HepG2 (cell line): ENCODE data around the gene AIFM1. TPM values are rescaled to one million over a fixed set of nuclear protein-coding genes. Genes with fewer than 3 reads are reported as not detected.

Source experiments
- ASH2L ChIP-seq: fragments of 300-600, 200-600 bp; sonication (generic); IDR thresholded peaks from 2 replicates; pipeline ENCODE4 v1.7.0; 2017; ENCODE audit warnings: low read depth, mild to moderate bottlenecking, moderate library complexity, mixed read lengths, low read length; ENCODE audit not compliant: insufficient read length
- FOSL1 ChIP-seq: sonication (generic); formaldehyde crosslinking; IDR thresholded peaks from 2 replicates; pipeline ENCODE4 v1.9.0; 2021; ENCODE audit warnings: missing genetic modification reagents, borderline replicate concordance
- HNF4G ChIP-seq, 2 experiments: sonication (generic) in 1 of 2; formaldehyde crosslinking in 1 of 2; IDR thresholded peaks; 2 replicates each; pipeline versions ENCODE4 v1.4.0 to v1.6.1; 2011 to 2020; ENCODE audit warnings: borderline replicate concordance in 2 of 2, low read depth in 2 of 2, mild to moderate bottlenecking in 2 of 2, low read length in 1 of 2, missing genetic modification reagents in 1 of 2, moderate library complexity in 1 of 2
- HNRNPK ChIP-seq: fragments of 200-400 bp; formaldehyde crosslinking; IDR thresholded peaks from 2 replicates; pipeline ENCODE4 v1.6.1; 2018; ENCODE audit warnings: low read length, low read depth, moderate library complexity, mild to moderate bottlenecking; ENCODE audit not compliant: poor library complexity, severe bottlenecking
- IRF2 ChIP-seq: IDR thresholded peaks from 2 replicates; pipeline ENCODE4 v1.6.1; 2018; ENCODE audit warnings: missing genetic modification reagents, missing compliant biosample characterization
- NPAS2 ChIP-seq: sonication (generic); formaldehyde crosslinking; IDR thresholded peaks from 2 replicates; pipeline ENCODE4 v1.8.0; 2022; ENCODE audit warnings: mild to moderate bottlenecking, missing genetic modification reagents, borderline replicate concordance
- PLRG1 ChIP-seq: fragments of 450-650 bp; conservative IDR thresholded peaks from 2 replicates; pipeline ENCODE4 v1.6.1; 2016
- RFXANK ChIP-seq: IDR thresholded peaks from 2 replicates; pipeline ENCODE4 v1.6.1; 2016
- SOX6 ChIP-seq, 2 experiments: fragments of 450-650 bp in 1 of 2; sonication (generic) in 1 of 2; formaldehyde crosslinking in 1 of 2; IDR thresholded peaks; 2 replicates each; pipeline versions ENCODE4 v1.4.0 to v1.6.1; 2017 to 2020; ENCODE audit warnings: antibody characterized with exemption in 1 of 2, mild to moderate bottlenecking in 1 of 2, missing genetic modification reagents in 1 of 2
- SP1 ChIP-seq, 2 experiments: fragments of 450-650 bp in 1 of 2; sonication (generic) in 1 of 2; formaldehyde crosslinking in 1 of 2; IDR thresholded peaks; 2 replicates each; pipeline versions ENCODE4 v1.4.0 to v1.6.1; 2016 to 2020; ENCODE audit warnings: missing genetic modification reagents in 1 of 2
- SUZ12 ChIP-seq: fragments of 150-350 bp; IDR thresholded peaks from 2 replicates; pipeline ENCODE4 v1.6.1; 2014; ENCODE audit warnings: low read depth, low read length
- THYN1 ChIP-seq: sonication (generic); formaldehyde crosslinking; IDR thresholded peaks from 2 replicates; pipeline ENCODE4 v1.8.1; 2023; ENCODE audit warnings: low read depth, mild to moderate bottlenecking, moderate library complexity, missing genetic modification reagents, borderline replicate concordance
- ZFP90 ChIP-seq: sonication (generic); formaldehyde crosslinking; IDR thresholded peaks from 2 replicates; pipeline ENCODE4 v1.8.0; 2022; ENCODE audit warnings: missing genetic modification reagents, mild to moderate bottlenecking, inconsistent platforms, borderline replicate concordance
- ZKSCAN8 ChIP-seq: IDR thresholded peaks from 2 replicates; pipeline ENCODE4 v1.6.1; 2016; ENCODE audit warnings: borderline replicate concordance, missing genetic modification reagents, missing compliant biosample characterization
- ZNF138 ChIP-seq: sonication (generic); formaldehyde crosslinking; IDR thresholded peaks from 2 replicates; pipeline ENCODE4 v1.5.0; 2020; ENCODE audit warnings: mild to moderate bottlenecking, low read depth, missing genetic modification reagents
- ZNF776 ChIP-seq: sonication (generic); formaldehyde crosslinking; IDR thresholded peaks from 2 replicates; pipeline ENCODE4 v1.4.0; 2020; ENCODE audit warnings: mild to moderate bottlenecking, missing genetic modification reagents
- ZNF816 ChIP-seq: sonication (generic); formaldehyde crosslinking; IDR thresholded peaks from 2 replicates; pipeline ENCODE4 v1.8.0; 2022; ENCODE audit warnings: missing genetic modification reagents, mild to moderate bottlenecking, borderline replicate concordance
- polyA plus RNA-seq, 8 experiments: library from polyadenylated mRNA; depleted of rRNA in 3 of 8; stranded (reverse) in 7 of 8; unstranded in 1 of 8; fragments of >200 nt; fragmentation: Illumina TruSeq in 4 of 8; extraction: Trizol in 4 of 8; gene quantifications; 2 replicates each; pipeline versions ENCODE4 v1.2.1 to v1.2.3, GENCODE V29; 2011 to 2016; ENCODE audit warnings: low read depth in 4 of 8, missing spikeins in 1 of 8, mixed read lengths in 1 of 8; ENCODE audit not compliant: insufficient read depth in 1 of 8
- total RNA-seq, 5 experiments: library from RNA; depleted of rRNA; stranded (reverse); fragments of >200 nt; fragmentation: Illumina TruSeq; extraction: Trizol; gene quantifications; 2 replicates each; pipeline ENCODE4 v1.2.3, GENCODE V29; 2016; ENCODE audit warnings: low read depth in 1 of 5
- TF ChIP-seq, protein P1 (sequence below): sonication (generic); formaldehyde crosslinking; IDR thresholded peaks from 2 replicates; pipeline ENCODE4 v1.8.0; 2022; ENCODE audit warnings: mild to moderate bottlenecking, missing genetic modification reagents, moderate library complexity
- TF ChIP-seq, protein P2 (sequence below): sonication (generic); formaldehyde crosslinking; conservative IDR thresholded peaks from 2 replicates; pipeline ENCODE4 v1.8.0; 2022; ENCODE audit warnings: missing genetic modification reagents
- TF ChIP-seq, protein P3 (sequence below): sonication (generic); formaldehyde crosslinking; IDR thresholded peaks from 2 replicates; pipeline ENCODE4 v1.4.0; 2020; ENCODE audit warnings: missing genetic modification reagents
- TF ChIP-seq, protein P4 (sequence below): IDR thresholded peaks from 2 replicates; pipeline ENCODE4 v1.6.1; 2012; ENCODE audit warnings: low read length, improper control_type of control experiment

The AIFM1 gene
- total and polyA plus RNA-seq, 2 of the 13 experiments (the other 11 are each of a cell fraction or from before 2014, with no cell fraction given) = 42.8 to 46.9 TPM

DNA sequence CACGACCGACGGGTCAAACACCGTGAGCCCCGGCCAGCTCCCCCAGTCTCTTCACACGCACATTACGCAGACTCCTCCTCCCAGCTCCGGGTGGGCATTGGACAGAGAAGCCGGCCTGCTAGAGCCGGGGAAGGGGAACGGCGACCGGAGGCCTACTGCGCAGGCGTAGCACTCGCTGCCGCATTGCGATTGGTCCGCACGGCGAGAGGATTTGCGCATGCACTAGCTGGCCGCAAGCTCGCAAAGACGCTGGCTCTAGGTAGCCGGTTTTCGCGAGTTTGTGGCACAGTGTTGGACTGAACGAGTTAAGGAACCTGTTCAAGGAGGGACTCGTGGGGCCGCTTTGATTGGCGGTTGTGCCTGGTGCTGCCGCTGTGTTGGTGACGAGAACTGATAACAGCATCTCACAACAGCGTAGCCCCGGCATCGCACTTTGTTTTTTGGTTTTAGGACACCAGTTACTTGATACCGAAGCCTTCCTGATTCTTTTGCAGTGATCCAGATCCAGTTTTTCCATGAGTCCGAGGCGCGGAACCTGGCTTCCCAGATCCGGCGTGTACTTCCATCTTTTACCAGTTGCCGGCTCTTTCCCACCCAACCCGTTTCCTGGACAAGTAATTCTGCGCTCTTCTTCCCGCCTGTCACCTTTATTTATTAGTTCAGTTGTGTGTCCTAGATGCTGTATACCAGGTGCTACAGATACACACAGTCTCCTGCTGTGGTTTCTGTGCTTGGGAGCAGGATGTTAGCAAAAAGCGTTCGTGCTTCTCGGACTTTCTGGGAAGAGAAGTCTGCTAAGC, at the start of gene AIFM1 (continued):
- TF ChIP-seq, protein P1, sequence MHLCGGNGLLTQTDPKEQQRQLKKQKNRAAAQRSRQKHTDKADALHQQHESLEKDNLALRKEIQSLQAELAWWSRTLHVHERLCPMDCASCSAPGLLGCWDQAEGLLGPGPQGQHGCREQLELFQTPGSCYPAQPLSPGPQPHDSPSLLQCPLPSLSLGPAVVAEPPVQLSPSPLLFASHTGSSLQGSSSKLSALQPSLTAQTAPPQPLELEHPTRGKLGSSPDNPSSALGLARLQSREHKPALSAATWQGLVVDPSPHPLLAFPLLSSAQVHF (CRISPR knock-in tag) = no peak
- TF ChIP-seq RFXANK (CRISPR knock-in tag) = no peak
- TF ChIP-seq ZNF776 (CRISPR knock-in tag) = no peak
- no peak for TF ChIP-seq NPAS2 (CRISPR knock-in tag)
- no peak for TF ChIP-seq SP1 (IDR thresholded peaks at IDR 0.05)
- no peak for TF ChIP-seq SP1 (CRISPR knock-in tag; IDR thresholded peaks at IDR 0.05)
- TF ChIP-seq ZFP90 (CRISPR knock-in tag) = no peak
- TF ChIP-seq SOX6 (IDR thresholded peaks at IDR 0.05) = no peak
- TF ChIP-seq SOX6 (CRISPR knock-in tag; IDR thresholded peaks at IDR 0.05) = peak; percentile 33; the same call in 1 of the 2 replicates
- TF ChIP-seq ZKSCAN8 (CRISPR knock-in tag) = no peak
- TF ChIP-seq, protein P2, sequence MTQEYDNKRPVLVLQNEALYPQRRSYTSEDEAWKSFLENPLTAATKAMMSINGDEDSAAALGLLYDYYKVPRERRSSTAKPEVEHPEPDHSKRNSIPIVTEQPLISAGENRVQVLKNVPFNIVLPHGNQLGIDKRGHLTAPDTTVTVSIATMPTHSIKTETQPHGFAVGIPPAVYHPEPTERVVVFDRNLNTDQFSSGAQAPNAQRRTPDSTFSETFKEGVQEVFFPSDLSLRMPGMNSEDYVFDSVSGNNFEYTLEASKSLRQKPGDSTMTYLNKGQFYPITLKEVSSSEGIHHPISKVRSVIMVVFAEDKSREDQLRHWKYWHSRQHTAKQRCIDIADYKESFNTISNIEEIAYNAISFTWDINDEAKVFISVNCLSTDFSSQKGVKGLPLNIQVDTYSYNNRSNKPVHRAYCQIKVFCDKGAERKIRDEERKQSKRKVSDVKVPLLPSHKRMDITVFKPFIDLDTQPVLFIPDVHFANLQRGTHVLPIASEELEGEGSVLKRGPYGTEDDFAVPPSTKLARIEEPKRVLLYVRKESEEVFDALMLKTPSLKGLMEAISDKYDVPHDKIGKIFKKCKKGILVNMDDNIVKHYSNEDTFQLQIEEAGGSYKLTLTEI = no peak
- no peak for TF ChIP-seq SUZ12
- no peak for TF ChIP-seq THYN1 (CRISPR knock-in tag)
- no peak for TF ChIP-seq FOSL1 (CRISPR knock-in tag)
- no peak for TF ChIP-seq ZNF816 (CRISPR knock-in tag)
- TF ChIP-seq PLRG1 = no peak
- no peak for TF ChIP-seq ZNF138 (CRISPR knock-in tag)
- TF ChIP-seq ASH2L = peak; percentile 83
- no peak for TF ChIP-seq HNF4G (IDR thresholded peaks at IDR 0.05; ENCODE audit: borderline replicate concordance, low read depth, low read length)
- no peak for TF ChIP-seq HNF4G (CRISPR knock-in tag; IDR thresholded peaks at IDR 0.05; ENCODE audit: borderline replicate concordance, low read depth)
- TF ChIP-seq, protein P3, sequence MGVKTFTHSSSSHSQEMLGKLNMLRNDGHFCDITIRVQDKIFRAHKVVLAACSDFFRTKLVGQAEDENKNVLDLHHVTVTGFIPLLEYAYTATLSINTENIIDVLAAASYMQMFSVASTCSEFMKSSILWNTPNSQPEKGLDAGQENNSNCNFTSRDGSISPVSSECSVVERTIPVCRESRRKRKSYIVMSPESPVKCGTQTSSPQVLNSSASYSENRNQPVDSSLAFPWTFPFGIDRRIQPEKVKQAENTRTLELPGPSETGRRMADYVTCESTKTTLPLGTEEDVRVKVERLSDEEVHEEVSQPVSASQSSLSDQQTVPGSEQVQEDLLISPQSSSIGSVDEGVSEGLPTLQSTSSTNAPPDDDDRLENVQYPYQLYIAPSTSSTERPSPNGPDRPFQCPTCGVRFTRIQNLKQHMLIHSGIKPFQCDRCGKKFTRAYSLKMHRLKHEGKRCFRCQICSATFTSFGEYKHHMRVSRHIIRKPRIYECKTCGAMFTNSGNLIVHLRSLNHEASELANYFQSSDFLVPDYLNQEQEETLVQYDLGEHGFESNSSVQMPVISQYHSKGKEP (CRISPR knock-in tag) = no peak
- TF ChIP-seq IRF2 (CRISPR knock-in tag) = no peak
- TF ChIP-seq HNRNPK = no peak
- TF ChIP-seq, protein P4, sequence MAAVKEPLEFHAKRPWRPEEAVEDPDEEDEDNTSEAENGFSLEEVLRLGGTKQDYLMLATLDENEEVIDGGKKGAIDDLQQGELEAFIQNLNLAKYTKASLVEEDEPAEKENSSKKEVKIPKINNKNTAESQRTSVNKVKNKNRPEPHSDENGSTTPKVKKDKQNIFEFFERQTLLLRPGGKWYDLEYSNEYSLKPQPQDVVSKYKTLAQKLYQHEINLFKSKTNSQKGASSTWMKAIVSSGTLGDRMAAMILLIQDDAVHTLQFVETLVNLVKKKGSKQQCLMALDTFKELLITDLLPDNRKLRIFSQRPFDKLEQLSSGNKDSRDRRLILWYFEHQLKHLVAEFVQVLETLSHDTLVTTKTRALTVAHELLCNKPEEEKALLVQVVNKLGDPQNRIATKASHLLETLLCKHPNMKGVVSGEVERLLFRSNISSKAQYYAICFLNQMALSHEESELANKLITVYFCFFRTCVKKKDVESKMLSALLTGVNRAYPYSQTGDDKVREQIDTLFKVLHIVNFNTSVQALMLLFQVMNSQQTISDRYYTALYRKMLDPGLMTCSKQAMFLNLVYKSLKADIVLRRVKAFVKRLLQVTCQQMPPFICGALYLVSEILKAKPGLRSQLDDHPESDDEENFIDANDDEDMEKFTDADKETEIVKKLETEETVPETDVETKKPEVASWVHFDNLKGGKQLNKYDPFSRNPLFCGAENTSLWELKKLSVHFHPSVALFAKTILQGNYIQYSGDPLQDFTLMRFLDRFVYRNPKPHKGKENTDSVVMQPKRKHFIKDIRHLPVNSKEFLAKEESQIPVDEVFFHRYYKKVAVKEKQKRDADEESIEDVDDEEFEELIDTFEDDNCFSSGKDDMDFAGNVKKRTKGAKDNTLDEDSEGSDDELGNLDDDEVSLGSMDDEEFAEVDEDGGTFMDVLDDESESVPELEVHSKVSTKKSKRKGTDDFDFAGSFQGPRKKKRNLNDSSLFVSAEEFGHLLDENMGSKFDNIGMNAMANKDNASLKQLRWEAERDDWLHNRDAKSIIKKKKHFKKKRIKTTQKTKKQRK = no peak
